GM11168 (cell line): ENCODE results near the gene CWF19L2.
"Not testable (repeated sequence)": the region's sequence is repeated elsewhere in the genome, so short reads cannot be mapped to it uniquely, and the experiment has no call there.

Experiments used
- in situ Hi-C: fragments of 300-500 bp; cut with MboI; formaldehyde crosslinking; loops from one replicate; pipeline ENCODE4 v1.12.0; 2022; ENCODE audit warnings: low sequenced_read_pairs; ENCODE audit not compliant: unreplicated experiment

The CWF19L2 gene

DNA sequence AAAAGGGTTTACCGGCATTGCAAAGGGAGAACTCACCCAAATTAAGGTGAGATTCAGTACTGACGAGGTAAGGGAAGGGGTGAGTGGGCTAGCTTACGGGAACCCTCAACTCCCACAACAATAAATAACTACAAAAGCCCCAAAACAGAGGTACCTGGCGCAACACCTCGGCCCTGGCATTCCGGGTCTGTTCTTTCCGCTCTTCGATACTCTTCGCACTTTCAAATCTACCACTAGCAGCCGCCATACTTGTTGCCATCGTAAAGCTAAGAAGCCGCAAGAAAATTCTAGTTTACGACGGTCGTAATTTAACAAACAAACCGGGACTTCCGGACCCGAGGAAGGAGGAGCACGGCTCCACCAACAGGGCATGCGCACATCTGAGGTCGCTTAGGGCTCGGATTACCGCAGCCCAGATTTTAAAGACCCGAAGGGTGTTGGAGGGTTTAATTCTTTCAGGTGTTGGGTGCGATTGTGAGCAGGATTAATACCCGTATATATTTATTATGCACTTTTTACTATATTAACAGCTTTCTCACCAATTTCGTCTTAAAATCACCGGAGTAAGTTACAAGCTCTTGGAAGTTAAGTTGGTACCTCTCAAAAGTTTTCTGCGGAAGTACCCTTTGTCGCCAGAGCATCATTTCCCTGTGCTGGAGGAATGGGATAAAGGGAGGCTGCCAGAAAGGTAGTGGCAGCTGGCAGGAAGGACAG, at the start of gene CWF19L2:
CWF19L2 (minus strand) TSS at position 268 of the 714 bp plus-strand sequence; CDS start at position 259, 9 bp downstream.
- in situ Hi-C loops, result no loop called here

DNA sequence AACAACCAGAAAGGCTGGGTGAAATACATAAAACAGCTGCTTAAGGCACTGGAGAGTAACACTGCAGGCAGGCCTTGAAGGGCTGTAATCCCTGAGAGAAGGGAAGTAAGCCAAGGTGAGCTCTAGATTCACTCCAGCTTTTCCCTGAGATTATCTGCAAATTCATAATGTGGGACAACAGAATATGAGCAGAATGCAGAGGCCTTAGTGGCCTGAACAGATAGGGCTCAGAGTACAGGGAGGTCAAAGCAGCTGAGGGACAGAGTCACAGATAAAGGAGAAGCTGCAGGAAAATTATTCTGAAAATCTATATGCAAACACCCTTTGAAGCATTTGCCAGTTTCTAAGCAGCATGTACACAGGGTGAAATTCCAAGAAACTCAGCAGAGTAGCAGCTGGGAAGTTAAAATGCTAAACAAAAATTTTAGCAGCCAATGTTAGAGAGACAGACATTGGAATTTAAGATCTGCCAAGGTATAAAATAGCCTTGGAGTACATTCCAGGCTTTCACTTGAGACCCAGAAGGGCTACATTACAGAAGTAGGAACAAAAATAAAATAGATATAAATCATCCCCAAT, 48.1 kb upstream of the CWF19L2 start:
- in situ Hi-C loops, result no loop called here

DNA sequence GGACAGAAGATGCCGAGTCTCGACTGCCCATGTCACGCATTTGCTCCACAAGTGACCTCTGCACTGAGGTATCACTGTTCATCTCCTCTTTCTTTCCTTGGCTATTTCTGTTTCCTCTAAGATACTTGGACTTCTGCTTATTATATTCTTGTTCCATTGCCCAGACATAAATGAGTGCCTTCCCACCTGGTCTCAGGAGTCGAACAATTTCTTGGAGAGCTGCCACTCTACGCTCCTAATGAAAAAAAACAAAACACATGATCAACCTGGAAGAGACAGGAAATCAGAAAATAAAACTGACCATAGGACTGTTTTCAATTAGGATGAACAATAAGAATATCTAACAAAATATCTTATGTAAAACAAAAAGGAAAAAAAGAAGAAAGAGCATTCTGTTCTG, 47.4 kb upstream of the CWF19L2 start:
- in situ Hi-C loops, result no loop called here

DNA sequence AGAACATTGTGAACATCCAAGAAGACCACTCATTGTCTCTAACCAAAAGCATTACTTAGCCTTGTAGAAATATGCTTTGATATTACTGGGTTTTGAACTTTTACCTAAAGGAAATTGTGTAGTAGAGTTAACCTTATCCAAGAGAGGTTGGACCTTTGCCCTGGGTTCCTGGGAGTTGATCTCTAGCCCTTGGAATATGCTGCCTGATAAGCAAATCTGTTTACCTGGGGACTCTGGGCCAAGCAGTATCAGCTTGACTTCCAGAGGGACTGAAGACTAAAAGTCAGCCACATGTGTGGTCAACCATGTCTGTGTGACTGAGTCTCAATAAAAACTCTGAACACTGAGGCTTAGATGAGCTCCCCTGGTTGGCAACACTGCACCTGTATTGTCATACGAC, 44.1 kb upstream of the CWF19L2 start:
- in situ Hi-C loops, result no loop called here

DNA sequence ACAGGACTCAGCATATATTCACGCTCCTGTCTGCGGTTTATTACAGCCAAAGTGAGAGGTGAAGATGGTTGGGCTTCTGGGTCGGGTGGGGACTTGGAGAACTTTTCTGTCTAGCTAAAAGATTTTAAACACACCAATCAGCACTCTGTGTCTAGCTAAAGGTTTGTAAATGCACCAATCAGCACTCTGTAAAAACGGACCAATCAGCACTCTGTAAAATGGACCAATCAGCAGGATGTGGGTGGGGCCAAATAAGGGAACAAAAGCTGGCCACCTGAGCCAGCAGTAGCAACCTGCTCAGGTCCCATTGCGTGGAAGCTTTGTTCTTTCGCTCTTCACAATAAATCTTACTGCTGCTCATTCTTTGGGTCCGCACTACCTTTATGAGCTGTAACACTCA, 39.7 kb upstream of the CWF19L2 start:
- in situ Hi-C loops, result not testable (repeated sequence)

DNA sequence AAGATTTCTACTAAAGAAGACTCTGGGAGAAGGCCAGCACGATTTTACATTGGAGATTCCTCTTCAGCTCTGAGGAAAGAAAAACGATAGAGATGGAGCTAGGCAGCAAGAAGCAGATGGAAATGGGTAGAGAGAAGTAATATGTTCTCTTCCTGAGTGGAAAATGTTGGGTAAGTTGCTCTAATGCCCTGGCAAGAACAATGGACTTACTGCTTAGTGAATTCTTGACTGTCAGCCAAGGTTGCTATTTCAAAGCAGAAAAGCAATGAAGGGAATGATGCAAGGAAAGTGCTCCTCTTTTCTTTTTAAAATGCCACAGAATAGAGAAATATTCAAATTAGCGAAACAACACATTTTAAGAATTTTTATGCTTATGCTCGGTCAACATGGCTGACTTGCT, 38.4 kb upstream of the CWF19L2 start:
- in situ Hi-C loops, result no loop called here

DNA sequence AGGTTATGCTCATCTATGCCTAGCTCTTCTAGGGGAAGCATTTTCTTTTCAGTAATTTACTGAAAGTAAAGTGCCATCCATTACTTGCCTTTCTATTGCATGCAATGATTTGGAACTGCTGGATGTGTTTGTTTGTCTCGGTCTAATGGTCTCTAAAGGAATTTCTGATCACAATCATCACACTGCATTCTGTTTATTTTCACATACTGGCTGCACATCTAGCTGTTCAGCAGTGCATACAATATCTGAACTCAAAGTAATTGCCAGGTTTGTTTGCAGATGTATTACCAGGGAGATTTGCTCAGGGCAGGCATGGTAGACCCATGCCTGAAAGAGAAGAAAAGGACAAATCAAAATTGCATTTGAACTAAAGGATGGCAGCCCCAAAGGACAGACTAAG, 36.4 kb upstream of the CWF19L2 start:
- in situ Hi-C loops, result no loop called here

DNA sequence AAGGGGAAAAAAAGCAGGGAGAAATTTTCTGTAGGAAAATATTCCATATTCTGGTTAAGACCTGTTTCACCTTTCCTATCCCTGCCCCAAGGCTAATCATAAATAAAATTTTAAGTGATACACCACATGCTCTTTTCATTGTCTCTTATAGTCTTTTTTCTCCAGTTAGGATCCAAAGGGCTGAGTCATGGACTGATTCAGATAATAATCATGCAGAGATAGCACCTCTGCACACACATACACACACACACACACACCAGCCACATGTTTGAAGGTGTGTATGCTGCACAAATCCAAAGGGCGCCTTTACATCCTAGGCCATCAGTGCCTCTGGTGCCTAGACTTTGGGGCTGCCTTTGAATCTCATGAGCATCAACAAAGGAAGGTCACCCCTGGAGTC, 35.5 kb upstream of the CWF19L2 start:
- in situ Hi-C loops, result no loop called here

DNA sequence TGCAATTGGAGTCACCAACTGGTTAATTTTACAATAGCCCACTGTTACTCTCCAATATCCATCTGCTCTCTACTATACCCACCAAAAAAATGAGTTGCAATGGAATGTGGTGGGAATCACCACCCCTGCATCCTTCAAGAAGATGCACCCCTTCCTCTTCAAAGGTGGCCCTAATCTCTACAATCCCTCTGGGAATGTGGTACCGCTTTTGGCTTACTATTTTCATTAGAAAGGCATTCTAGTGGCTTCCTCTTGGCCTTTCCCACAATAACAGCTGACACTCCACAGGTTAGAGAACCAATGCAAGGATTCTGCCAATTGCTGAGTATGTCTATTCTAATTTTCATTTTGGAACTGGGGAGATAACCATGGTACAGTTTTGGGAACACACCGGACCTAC, 33.2 kb upstream of the CWF19L2 start:
- in situ Hi-C loops, result no loop called here

DNA sequence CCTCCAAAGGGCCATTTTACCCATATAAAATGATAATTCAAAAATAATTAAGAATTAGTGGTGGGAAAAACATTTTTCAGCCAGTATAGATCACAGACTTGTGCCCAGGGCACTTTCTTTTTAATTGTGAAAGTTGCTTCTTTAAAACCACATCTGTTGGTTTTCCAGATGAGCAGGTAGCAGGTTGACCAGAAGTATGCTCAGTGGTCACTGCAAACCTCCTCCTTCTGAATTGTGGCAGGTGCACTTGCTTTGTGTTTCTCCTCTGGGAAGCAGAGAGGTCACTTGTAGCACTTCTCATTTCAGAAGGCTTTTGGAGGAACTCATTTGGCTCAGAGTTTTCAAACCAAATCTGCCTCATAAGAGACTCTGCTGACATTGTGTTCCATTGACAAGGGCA, 24.6 kb upstream of the CWF19L2 start:
- in situ Hi-C loops, result no loop called here

DNA sequence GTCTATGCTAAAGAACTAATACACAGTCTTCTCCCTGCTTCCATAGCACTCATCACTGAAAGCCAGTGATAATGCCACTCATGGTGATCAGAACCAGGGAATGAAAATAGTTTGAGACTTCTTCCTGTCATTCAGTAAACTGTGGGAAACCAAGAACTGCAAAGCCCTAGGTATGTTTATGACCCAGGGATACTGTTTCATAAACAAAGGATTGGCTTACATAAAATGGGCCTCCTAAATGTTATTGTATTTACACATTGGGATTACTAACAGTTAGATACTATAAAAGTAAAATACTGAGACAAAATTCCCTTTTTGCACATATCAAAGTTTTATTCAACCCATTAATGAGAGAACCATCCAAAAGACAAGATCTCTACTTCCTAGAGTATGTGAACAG, 21.3 kb upstream of the CWF19L2 start:
- in situ Hi-C loops, result no loop called here

DNA sequence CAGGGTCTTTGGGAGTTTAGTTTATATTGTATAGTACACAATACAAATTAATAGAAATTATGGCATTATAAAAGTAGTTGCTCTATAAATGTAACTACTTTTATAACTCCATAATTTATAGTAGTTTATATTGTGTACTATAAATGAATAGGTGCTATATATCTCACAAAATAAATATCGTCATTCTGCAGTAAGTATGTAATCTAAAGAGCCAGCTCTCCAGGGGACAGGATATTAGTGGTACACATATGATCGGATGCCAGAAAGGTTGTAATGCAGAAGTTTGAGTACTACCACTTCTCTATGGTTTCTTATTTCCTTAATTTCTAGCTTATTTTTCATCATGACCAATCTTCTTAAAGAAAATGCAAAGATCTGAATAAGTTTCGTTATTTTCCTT, 20.2 kb upstream of the CWF19L2 start:
- in situ Hi-C loops, result no loop called here

DNA sequence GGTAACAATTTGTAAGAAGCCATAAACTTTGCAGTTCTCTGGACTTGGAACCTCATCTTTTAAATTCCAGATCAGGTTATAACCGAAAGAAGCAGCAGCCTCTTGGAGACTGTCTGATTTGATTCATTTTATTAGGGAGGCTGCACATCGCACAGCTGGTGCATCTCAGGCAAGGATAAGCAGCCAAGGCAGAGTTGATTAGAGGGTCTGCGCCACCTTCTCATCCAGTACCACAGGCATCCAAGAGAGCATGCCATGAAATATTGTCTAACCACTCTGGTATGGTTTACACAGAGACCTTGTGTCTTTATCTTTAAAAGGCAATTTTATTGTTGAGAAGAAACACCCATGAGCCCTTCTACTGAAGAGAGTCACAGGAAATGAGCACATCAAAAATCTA, 16.2 kb upstream of the CWF19L2 start:
- in situ Hi-C loops, result no loop called here

DNA sequence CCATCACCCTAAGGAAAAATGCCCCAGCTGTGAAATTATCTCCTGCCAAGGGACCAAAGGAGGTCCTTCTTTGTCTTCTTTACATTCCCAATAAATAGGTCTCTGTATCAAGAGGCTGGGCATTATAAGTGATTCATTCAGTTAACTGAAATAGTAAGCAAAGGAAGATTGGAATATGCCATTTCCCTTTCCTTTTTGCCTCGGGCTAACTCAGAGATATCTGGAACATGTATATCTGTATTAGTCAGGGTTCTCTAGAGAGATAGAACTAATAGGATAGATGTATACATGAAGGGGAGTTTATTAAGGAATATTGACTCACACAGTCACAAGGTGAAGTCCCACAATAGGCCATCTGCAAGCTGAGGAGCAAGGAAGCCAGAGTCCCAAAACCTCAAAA, 15.3 kb upstream of the CWF19L2 start:
- in situ Hi-C loops, result no loop called here

DNA sequence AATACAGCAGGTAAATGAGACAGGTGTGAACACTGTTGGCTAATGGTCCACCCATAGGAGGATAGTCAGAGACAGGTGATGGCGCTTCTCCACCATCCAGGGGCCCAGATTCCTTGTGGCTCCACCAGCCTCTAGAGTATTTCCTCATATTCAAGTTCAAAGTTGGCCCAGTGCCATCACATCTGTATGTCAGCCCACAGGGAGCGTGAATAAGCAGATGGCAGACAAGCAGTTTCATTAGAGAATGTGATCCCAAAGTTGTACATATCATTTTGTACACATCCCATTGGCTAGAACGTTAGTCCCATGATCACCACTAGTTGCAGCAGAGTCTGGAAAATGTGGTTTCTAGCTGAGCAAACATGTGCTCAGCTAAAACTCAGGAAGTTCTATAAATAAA, 11.0 kb upstream of the CWF19L2 start:
- in situ Hi-C loops, result loop anchor here (10.0 kb wide), 1 partner anchor 1346 kb away; no protein-coding TSS in a partner anchor

DNA sequence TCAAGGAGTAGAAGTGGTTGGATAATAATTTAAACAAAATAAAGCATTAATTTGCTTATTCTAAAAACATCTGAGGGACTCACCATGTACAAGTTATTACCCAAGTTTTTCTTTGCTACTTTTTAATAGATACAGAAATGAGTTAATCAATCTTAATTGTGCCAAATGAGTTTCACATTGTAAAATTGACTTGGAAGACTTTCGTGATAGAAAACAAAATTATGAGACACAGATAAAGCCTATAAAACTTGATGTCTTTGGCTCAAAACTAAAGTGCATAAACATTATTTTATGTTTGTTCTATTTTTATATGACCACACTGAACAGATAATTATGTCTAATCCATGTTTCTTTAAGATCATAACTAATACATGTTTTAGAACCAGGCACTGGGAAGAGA, 10.1 kb upstream of the CWF19L2 start:
- in situ Hi-C loops, result loop anchor here (10.0 kb wide), 1 partner anchor 1347 kb away; no protein-coding TSS in a partner anchor

DNA sequence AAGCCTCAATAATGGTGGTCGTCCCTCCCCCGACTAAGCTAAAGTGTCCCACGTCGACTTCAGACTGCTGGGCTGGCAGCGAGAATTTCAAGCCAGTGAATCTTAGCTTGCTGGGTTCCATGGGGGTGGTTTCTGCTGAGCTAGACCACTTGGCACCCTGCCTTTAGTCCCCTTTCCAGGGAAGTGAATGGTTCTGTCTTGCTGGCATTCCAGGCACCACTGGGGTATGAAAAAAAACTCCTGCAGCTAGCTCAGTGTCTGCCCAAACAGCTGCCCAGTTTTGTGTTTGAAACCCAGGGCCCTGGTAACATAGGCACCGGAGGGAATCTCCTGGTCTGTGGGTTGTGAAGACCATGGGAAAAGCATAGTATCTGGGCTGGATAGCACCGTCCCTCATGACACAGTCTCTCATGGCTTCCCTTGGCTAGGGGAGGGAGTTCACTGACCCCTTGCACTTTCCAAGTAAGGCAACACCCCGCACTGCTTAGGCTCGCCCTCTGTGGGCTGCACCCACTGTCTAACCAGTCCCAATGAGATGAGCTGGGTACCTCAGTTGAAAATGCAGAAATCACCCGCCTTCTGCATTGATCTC, 8.7 kb upstream of the CWF19L2 start:
- in situ Hi-C loops, result loop anchor here (10.0 kb wide), 1 partner anchor 1348 kb away; no protein-coding TSS in a partner anchor

DNA sequence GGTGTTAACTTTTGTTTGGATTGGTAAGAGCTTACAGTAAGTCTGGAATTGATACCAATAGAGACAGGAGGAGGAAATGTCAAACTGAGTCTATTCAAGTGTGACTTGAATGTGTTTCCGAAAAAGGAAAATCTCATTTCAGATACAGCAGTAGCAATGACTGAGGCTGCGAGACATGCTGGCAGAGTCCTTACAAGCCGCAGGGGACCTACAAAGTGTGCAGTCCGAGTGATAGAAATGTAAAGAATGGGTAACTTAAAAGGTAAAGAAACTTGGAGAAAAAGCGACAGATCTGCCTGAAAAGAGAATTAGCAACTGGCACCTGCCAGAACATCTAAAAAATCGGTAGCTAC, 444 bp downstream of the CWF19L2 start:
- in situ Hi-C loops, result no loop called here

DNA sequence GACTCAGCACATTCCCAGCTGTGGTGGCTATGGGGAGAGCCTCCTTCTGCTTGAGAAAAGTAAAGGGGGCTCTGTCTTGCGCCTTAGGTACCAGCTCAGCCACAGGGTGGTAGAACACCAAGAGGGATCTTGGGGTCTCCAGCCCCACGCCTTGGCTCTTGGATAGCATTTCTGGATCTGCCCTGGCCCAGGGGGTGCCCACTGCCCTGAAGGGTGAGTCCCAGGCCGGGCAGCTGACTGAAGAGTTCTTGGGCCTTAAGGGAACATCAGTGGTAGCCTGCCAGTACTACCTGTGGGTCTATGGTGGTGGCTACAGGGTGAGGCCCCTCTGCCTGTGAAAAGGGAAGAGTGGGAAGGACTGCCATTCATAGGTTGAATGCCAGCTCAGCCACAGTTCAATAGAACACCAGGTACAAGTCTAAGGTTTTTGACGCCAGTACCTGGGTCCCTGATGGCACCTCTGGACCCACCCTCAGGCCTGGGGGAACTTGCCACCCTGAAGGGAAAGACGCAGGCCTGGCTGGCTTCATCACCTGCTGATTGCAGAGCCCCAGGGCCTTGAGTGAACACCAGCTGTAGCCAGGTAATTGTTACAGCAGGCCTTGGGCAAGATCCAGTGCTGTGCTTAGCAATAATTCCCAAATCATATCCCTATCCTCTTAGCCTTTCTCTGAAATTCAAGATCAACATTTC, 3.9 kb downstream of the CWF19L2 start:
- in situ Hi-C loops, result no loop called here

DNA sequence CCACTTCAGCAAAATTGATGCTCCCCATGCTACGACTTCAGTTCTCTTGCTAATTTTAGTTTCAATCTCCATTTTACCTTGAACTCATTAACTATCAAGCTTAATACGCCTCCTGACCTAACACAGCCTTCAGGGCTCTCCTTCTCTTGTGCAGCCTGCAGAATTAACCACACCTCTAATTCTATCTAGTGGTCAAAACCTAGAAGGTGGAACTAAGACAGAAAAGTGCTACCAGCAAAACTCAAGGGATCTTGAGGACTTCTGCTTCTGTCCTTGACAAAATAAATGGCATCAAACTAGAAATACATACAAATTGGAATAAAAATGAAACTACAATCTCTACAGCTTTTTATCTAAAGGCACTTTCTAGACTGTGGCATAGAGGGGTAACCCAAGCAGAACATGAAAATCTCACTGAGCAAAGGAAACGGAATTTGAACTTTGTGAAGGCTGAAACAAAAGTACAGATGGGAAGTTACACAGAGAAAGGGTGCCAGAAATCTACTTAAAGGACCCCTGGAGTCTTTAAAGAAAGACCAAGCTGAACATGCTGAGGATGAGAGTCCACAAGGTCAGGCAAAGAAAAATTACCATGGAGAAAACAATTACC, 10.7 kb downstream of the CWF19L2 start:
- in situ Hi-C loops, result no loop called here

DNA sequence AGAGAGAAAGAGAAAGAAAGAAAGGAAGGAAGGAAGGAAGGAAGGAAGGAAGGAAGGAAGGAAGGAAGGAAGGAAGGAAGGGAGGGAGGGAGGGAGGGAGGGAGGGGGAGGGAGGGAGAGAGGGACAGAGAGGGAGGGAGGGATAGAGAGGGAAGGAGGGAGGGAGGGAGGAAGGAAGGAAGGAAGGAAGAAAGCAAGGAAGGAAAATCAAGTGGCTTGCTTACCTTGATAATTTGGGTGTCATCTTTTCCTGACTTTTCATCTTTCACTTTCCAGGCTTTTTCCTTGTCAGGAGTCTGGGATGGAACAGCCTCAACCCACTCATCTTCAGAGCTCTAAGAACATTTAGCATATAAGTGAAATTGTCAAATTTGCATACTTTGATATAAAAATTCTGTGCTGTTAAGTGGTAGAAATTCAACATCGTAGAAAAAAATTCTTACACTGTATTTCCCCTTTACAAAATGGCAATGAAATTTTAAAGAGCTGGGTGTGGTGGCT, 14.9 kb downstream of the CWF19L2 start:
- in situ Hi-C loops, result no loop called here
